Activated CD4-positive, alpha-beta T cell treated with anti-CD3 and anti-CD28 coated beads, Interleukin-2, Interleukin-6, amounts not matched to agents 100 ng/mL and 50 ng/mL, durations not matched to agents 16 hours and 8 hours (primary cell): Measurements from ENCODE around the gene TMEM40.
"Not testable (repeated sequence)": the region's sequence is repeated elsewhere in the genome, so short reads cannot be mapped to it uniquely, and the experiment has no call there.

Experiments used
- DNase-seq: peaks from one replicate; pipeline ENCODE4 v3.0.0-alpha.2; 2020

The TMEM40 gene, protein sequence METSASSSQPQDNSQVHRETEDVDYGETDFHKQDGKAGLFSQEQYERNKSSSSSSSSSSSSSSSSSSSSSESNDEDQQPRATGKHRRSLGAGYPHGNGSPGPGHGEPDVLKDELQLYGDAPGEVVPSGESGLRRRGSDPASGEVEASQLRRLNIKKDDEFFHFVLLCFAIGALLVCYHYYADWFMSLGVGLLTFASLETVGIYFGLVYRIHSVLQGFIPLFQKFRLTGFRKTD

DNA sequence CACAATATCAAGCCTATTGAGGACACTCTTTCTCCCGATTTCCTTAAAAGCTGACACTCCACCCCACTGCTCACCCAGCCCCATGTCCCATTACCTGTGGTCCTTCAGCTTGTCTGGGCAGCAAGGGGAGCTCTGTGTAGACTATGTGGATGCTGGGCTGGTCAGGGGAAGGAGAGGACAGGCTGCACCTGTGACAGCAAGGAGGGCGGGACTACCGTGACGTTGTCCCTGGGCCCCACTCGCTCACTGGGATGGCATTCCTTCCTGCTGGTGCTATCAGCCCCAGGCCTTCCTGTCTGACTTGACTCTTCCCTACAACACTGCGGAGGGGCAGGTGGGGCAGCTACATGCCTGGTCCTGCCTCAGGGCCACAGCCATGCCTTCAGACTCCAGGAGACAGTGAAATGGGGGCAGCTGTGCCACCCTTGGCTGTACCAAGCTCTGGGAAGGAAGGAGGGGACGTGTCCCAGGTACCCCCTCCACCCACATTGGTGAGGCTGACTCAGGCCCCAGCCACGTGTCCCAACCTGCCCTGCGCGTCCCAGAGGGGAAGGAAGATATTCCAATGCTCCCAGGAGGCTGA is at the start of gene TMEM40:
Gene TMEM40, minus strand, starts transcription at position 163 of the 583 bp plus-strand sequence. CDS start 9,427 bp downstream, outside the sequence.
- DNase-seq: no peak

DNA sequence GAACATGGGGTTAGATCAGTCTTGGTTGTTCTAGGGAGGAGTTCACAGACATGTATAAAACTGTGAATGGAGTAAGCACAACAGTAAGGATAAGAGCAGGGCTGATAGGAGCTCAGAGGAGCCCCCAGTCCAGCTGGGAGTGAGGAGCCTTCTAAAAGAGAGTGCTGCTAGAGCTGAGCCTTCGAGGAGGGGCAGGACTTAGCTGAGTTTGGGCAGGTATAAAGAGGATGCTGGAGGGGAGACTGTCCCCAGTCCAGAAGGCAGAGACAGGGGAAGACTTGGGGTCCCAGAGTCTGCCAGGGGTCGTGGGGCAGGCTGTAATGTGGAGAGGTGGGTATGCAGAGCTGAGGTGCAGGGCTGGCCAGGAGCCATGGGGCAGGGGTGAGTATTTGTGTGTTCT is 49.5 kb upstream of the TMEM40 start:
- DNase-seq: no peak

DNA sequence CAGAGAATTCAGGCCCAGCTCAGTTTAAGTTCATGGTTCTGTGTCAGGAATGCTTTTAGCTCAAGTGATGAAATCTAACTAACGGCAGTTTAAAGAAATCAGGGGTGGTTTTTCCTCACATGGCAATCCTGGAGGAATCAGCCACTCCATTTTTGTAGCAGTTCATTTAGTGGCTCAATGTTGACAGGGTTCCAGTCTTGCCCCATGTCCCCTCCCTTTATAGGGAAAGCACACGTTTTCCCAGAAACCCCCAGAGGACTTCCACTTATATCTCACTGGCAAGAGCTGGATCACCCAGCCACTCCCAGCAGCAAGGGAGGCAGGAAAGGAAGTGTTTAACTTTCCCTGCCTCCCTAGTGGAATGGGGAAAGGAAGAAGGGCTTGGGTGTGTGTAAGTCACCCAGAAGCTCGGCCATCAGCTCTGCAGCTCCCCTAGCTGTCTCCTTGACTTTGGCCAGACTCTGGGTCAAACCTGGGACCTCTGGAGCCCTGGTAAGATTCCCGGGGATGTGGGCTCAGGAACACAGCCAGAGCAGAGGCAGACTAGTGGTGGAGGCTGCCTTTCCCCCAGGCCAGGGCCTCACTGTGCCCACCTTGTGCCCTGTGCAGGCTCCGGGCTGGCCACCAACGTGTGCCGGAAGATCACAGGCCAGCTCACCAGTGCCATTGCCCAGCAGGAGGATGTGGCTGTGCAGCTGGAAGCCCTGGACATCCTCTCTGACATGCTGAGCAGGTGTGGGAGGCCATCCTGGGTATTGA is 48.7 kb upstream of the TMEM40 start:
- no peak for DNase-seq

DNA sequence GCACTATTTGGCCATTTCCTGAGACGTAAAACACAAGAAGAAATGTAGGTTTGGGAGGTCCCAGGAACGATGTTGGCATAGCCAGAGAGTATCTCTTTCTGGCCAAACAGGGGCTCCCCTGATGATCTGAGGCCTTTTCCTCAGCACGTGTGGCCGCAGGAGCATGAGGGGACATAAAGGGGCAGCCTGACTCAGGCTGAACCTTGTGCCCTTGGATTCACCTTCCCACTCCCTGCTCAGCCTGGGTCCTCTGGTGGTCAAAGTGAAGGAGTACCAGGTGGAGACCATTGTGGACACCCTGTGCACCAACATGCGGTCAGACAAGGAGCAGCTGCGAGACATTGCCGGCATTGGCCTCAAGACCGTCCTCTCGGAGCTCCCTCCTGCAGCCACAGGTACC is 48.0 kb upstream of the TMEM40 start:
- no peak for DNase-seq

DNA sequence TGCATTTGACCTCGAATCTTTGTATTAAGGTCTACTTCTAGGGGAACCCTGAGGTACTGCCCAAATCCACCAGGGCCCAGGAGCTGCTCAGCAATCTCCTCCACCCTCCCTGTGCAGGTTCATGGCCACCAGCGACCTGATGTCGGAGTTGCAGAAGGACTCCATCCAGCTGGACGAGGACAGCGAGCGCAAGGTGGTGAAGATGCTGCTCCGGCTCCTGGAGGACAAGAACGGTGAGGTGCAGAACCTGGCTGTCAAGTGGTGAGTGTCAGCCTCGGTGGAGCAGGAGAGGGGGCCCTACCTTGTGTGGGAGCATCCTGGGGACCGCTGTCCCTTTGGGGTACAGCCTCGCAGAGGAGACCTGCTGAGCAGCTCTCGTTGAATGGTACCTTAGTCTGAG is 44.3 kb upstream of the TMEM40 start:
- no peak for DNase-seq

DNA sequence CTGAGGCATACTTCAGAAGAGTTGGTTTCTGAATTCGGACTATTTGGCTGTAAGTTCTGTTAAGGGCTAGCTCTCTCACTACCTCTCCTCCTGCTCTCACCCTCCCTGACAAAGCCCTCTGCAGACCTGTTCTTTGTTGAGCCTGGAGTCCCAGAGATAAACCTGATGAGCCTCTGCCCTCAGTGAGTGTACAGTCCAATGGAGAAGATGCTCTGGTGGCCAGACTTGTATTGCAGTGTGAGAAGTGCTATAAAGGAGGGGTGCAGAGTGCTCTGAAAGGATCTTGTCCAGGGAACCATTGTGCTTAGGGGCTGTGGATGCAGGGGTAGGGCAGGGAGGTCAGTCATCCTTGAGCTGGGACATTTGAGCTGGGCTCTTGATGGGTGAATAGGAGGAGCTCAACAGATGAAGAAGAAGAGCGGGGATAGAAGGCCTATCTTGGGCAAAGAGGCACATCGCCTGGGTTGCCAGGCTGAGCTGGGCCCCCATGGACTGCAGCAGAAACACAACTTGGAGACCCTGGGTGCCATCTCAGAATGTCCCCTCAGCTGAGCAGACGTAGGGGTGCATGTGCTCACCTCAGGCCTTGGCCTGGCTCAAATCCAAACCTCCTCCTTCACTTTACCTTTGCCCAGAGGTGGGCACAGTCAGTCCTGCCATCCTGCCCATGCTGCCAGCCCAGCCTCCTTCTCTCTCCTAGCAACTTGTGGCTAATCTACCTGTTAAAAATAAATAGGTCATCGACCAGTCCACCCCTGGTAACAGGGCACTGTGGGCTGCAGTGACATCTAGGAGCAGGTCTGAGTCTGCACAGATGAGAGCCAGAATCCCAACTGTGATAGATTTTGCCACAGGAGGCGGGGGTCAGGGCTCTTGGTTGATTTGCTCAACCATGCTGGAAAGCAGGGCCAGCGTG is 40.7 kb upstream of the TMEM40 start:
- no peak for DNase-seq

DNA sequence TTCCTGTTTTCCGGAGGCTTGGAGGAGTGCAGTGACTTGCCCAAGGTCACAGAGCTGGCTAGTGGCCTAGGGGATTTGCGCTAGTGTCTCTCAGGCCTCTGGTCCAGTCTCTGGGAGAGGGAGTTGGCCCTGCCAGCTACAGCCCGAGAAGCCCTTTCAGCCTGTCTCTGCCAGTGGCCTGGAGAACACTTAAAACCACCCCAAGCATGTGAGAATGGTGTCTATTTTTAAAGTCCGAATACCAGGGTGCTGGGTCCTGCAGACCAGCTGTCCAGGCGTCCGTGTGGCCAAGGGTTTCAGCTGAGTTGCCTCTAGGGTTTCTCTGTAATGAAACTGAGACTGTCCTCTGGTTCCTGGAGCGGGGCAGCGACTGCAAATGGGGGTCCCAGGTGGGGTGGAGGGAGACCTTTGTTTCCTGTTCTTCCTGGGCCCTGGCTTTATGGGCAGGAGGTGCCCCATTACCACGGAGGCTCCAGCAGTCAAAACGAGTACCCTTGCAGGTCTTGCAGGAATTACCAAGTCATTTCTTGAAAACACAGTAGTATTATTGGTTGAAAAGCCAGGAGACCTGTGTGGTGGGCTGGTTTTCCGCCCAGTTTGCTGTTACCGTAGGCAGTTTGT is 39.6 kb upstream of the TMEM40 start:
- no peak for DNase-seq

DNA sequence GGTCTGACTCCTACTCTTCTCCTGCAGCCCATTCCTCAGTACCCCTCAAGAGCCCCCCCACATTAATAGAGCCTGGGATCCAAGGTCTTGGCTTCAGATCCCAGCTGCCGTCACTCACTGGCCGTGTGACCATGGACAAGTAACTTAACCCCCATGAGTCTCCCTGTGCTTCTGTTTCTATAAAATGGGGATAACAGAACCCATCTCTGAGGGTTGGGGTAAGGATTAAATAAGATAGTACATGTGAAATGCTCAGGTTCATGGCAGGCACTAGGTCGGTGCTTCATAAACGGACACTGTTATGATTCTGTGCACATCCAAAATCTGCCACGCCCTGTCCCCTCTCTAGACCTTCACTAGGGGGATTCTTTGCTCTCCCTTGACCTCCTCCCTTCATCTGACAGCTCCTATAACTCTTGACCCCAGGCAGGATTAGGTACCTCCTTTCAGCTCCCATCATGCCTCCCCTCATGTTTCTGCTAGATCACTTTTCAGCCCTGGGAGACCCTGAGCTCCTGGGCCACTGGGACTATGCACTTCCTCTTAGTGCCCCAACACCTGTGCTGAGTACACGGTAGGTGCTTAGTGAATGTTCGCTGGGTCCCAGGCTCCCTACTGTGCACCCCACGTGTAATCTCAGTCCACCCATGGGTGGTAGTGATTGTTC is 39.0 kb upstream of the TMEM40 start:
- DNase-seq: no peak

DNA sequence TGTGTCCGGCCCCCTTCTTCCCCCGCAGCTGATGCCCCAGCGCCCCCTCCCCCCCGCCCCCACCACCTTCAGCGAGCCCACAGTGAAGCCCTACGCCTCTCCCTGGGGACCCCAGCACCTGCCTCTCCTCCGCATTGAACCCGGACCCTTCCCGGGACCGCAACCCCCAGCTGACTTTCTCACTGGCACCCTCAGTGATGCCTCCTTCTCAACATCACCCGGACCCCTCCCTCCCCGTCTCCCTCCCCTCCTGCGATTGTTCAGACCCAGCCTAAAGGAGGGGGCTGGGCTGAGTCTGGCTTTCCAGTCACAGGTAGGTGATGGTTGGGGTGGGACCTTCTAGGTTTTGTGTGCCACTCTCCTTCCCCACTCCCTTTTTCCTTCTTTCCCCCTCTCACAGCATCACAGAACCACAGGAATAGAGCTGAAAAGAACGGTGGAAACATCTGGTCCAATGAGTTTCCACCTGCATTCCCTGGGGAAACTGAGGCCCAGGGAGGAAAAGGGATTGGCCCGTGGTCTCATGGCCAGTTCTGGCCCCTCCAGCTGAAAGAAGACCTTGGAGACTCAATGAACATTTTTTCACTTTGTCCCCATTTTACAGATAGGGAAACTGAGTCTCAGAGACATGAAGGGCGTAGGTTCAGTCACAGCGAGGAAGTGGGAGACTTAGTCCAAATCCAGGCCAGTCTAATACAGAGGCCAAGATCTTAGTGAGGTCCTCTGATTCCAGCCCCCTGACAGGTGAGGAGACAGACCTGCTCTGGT is 38.2 kb upstream of the TMEM40 start:
- no peak for DNase-seq

DNA sequence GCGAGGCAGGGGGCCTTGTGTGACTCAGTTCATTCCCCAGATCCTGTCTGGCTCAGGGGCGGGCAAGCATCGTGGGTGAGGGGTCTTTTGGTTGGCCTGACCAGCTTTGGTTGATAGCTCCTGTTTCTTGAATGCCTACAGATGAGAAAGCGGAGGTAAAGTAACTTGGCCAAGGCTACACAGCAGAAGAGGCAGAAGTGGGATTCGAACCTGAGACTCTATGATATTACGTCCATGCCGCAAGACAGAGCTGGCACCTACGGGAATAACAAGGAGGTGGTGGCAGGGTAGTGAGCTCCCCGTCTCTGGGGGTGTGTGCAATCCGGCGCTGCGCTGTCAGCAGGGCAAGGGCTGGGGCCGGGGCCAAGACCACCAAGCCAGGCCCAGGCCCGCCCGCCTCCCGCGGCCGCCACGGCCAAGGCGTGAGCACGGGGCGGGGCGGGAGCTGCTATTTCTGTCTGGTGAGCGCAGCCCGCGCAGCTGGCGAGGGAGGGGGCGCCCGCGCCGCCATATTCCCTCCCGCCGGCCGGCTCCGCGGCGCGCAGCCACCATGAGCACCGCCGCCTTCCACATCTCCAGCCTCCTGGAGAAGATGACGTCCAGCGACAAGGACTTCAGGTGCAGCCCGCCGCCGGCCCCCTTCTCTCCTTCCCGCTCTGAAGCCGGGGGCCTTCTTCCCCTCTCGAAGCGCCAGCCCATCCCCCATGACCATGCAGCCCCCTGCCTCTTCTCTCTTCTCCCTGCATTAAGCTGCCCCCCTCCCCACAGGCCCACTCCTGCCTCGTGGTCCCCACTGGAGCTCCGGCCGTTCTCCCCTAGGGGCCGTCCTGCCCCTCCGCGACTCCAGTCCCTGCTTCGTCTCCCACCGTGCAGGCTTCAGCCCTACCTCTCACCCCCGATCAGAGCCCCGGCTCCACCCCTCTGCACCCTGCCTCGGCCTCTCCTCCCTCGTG is 37.4 kb upstream of the TMEM40 start, which contains the start of gene CAND2:
Gene CAND2, plus strand, starts transcription at position 510 of the 953 bp plus-strand sequence. Its CDS starts 41 bp downstream, at position 551.
- DNase-seq: peak; percentile 12

DNA sequence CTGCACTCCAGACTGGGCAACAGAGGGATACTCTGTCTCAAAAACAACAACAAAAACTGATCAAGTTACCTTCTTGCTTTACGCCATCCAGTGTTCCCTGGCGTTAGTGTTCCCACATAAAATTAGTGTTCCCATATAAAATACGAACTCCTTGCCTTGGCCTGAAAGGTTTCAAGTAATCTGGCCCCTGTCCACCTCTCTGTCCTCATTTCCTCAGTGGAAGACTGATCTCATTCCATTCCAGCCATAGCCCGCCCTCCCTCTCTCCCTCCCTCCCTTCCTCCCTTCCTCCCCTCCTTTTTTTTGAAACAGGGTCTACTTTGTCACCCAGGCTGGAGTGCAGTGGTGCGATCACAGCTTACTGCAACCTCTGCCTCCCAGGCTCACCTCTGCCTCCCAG is 34.6 kb upstream of the TMEM40 start:
- no peak for DNase-seq

DNA sequence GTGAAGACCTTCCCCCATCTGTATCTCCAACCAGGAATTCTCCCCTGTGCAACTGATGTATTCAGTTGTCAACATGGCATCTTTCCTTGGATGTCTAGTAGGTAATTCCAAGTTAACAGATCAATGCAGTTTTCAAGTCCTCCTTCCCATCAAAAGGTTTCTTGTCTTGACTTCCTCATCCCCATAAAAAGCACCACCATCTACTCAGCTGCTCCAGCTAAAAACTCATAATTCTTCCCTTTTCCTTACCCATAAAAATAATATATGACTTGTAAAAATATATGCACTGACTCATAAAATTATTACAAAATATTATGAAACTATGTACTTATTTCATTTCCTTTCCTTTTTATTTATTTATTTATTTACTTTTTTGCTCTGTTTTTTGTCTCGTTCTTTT is 32.4 kb upstream of the TMEM40 start:
- DNase-seq: no peak

DNA sequence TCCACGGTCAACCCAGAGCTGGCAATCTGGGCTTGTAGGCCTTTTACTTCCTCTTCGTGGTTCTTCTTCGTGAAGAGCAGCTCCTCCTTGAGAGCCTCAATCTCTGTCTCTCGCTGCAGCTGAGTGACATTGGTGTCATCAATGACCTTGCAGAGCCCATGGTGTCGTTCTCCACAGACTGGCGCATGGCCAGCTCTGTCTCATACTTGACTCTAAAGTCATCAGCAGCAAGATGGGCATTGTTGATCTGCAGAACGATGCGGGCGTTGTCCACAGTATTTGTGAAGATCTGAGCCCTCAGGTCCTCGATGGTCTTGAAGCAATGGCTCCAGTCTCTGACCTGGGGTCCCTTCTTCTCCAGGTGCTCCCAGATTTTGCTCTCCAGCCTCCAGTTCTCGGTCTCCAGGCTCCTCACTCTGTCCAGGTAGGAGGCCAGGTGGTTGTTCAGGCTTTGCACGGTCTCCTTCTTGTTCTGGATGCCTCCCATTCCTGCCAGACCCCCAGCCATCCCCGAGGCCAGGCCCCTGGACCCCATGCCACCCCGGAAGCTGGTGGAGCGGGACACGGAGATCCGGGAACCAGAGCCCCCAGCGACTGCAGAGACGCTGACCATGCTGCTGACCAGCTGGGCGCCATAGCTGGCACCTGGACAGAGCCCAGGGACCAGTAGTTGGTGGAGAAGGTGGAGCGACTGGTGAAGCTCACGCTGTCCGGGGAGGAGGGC is 29.1 kb upstream of the TMEM40 start:
- DNase-seq: not testable (repeated sequence)

DNA sequence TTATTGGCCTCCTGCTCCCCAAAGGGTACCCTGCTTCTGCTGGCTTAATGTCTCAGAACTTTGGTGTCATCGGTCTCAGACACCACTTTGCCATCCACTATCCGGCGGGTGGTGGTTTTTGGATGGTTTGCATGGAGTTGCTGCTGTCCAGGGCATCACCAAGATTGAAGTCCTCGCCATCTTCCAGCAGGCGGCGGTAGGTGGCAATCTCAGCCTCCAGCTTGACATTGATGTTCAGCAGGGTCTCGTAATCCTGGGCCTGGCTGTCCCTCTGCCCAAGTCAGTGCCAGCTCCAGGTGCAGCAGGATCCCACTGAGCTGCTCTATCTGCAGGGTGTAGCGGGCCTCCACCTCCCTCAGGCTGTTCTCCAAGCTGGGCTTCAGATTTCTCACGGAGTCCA is 28.3 kb upstream of the TMEM40 start:
- peak; percentile 61 for DNase-seq

DNA sequence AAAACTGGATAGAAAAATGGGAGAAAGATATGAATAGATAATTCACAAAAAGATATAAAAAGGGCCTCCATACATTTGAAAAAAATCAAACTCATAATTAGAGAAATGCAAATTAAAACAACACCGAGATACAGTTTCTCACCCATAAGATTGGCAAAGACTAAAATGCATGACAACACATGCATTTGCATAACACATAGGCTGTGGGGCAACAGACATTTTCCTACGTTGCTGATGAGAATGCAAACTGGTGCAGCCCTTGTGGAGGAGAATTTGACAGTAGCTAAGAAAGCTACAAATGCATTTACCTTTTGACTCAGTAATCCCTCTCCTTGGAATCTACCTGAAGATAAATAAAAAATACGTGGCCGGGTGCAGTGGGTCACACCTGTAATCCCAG is 26.0 kb upstream of the TMEM40 start:
- DNase-seq: no peak

DNA sequence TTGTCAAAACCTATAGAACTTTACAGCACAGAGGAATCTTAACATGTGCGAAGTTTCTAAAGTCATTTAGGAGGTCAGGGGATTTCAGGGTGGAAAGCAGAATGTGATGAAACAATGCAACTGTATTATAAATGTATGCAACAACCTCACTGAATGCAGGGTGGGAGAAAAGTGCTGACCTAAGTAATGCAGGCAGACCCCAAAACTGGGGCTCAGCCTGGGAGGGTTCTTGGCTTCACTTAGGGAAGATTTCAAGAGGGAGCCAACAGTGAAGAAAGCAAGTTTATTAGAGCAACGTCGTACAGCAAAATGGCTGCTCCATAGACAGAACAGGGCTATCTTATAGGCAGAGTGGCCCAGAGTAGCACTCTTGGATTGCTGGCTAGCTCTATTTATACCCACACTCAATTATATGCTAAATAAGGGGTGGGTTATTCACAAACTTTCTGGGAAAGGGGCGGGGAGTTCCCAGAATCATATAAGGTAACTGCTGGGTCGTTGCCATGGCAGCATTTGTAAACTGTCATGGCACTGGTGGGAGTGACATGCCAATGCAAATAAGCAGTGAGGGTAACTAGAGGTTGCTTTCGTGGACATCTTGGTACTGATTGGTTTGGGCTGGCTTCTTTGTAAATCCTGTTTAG is 23.2 kb upstream of the TMEM40 start:
- no peak for DNase-seq

DNA sequence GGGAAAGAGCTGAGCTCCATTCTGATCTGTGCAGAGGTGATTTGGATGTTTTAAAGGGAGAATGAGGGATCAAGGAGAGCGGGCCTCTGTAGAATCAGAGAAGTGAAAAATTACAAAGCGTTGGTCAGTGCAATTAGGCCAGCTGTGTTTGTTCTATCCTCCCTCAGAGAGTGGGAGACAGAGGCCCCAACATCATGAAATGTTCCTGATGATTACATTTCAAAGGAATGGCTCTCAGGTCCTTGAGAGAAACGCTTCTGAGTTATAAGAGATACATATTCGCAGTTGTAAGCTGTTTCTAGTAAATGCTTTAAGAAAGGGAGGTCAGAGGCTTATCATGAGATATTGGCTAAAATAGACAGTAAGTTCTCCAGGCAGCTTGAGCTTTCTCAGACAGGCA is 21.7 kb upstream of the TMEM40 start:
- no peak for DNase-seq

DNA sequence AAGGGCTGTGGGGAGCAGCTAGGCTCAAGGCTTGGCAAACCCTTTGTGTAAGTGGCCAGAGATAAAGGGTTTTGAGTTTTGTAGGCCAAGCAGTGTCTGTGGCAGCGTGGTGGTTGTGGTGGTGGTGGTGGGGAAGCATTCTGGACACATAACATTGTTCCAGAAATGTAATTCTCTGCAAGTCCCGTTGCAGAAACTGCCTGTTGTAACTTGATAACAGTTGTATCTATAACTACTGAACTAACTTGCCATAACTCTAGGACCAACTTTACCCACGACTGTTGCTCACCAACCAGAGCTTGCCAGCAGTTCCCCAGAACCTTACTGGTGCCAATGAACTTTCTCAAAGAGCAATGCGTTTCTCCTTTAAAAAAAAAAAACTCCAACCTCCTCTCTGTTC is 18.1 kb upstream of the TMEM40 start:
- no peak for DNase-seq

DNA sequence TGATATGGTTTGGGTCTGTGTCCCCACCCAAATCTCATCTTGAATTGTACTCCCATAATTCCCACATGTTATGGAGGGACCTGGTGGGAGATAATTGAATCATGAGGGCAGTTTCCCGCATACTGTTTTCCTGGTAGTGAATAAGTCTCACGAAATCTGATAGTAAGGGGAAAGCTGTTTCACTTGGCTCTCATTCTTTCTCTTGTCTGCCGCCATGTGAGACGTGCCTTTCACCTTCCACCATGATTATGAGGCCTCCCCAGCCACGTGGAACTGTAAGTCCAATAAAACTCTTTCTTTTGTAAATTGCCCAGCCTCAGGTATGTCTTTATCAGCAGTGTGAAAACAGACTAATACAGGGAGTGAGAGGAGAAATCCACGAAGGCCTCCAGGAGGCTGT is 16.9 kb upstream of the TMEM40 start:
- DNase-seq: not testable (repeated sequence)
